HepG2 (cell line): ENCODE data around the gene GOLT1A. TPM values are rescaled to one million over a fixed set of nuclear protein-coding genes. Genes with fewer than 3 reads are reported as not detected.

Experiments used
- ATAC-seq: fragments of 200-7000 bp; cut with Tn5 transposase; 3 replicates; pipeline ENCODE4 v1.9.1; 2020; ENCODE audit warnings: mild to moderate bottlenecking, moderate library complexity
- BruUV-seq: library from RNA; stranded (reverse); fragments of 400-500 nt; replicated peaks from 2 replicates; lab custom pipeline; 2021; lab: Mats Ljungman, UMichigan
- CTCF ChIA-PET: fragments of 300-600 bp; formaldehyde crosslinking; extraction: SDS; loops from one replicate; lab custom pipeline; 2021; ENCODE audit warnings: low total read pairs, inconsistent platforms, low intra/inter-chr PET ratio; lab: Yijun Ruan, JAX
- POLR2A ChIA-PET: fragments of 350-600 bp; sonication (Branson Sonifier 250); formaldehyde crosslinking; loops from one replicate; lab custom pipeline; 2020; ENCODE audit warnings: antibody characterized with exemption, inconsistent platforms; lab: Yijun Ruan, JAX
- DNase-seq: peaks from one replicate; pipeline ENCODE4 v3.0.0-alpha.2; 2015; ENCODE audit warnings: low spot score
- FAIRE-seq: peaks from 3 replicates; lab custom pipeline; 2011; peaks lifted over from hg19 to GRCh38; lab: Jason Lieb, UNC
- H2AFZ ChIP-seq: one replicate; pipeline ENCODE4 v1.6.1; 2011; ENCODE audit warnings: low read length, inconsistent platforms
- H3K27ac ChIP-seq: fragments of 300-600 bp; 3 replicates; pipeline ENCODE4 v1.8.0; 2011; ENCODE audit warnings: mixed run types, mild to moderate bottlenecking, mixed read lengths, low read length, inconsistent platforms; ENCODE audit not compliant: insufficient read depth; ENCODE audit errors: extremely low read length
- H3K27me3 ChIP-seq, 2 experiments: fragments of 200-600 bp in 1 of 2; 2 replicates in 1 of 2; 3 replicates in 1 of 2; pipeline versions ENCODE4 v1.6.0 to v1.8.0; 2011; ENCODE audit warnings: low read length in 2 of 2, mild to moderate bottlenecking in 2 of 2, moderate library complexity in 2 of 2, inconsistent platforms in 1 of 2; ENCODE audit not compliant: insufficient read depth in 2 of 2, control insufficient read depth in 1 of 2
- H3K36me3 ChIP-seq, 2 experiments: fragments of 200-600 bp in 1 of 2; replicated peaks in 1 of 2; 2 replicates in 1 of 2; 3 replicates in 1 of 2; pipeline versions ENCODE4 v1.5.1 to v1.8.0; 2011; ENCODE audit warnings: low read length in 2 of 2, inconsistent platforms in 1 of 2; ENCODE audit not compliant: insufficient read depth in 2 of 2, control insufficient read depth in 1 of 2
- H3K4me1 ChIP-seq: 2 replicates; pipeline ENCODE4 v1.5.1; 2012; ENCODE audit warnings: low read length, inconsistent platforms; ENCODE audit not compliant: insufficient read depth
- H3K4me2 ChIP-seq: 2 replicates; pipeline ENCODE4 v1.6.0; 2011; ENCODE audit warnings: low read depth, low read length, inconsistent platforms
- H3K4me3 ChIP-seq, 3 experiments: fragments of 200-600 bp in 1 of 3; sonication (generic), shearing (Covaris generic) in 1 of 3; replicated peaks in 1 of 3; 2 replicates each; pipeline ENCODE4 v1.5.1; 2011 to 2016; ENCODE audit warnings: low read length in 3 of 3, inconsistent platforms in 2 of 3, low read depth in 2 of 3, mild to moderate bottlenecking in 2 of 3, control low read depth in 1 of 3, mixed read lengths in 1 of 3; ENCODE audit not compliant: insufficient read depth in 1 of 3
- H3K79me2 ChIP-seq: one replicate; pipeline ENCODE4 v1.6.1; 2011; ENCODE audit warnings: low read length, inconsistent platforms; ENCODE audit not compliant: insufficient read depth
- H3K9ac ChIP-seq: 2 replicates; pipeline ENCODE4 v1.6.0; 2011; ENCODE audit warnings: mild to moderate bottlenecking, low read depth, low read length, inconsistent platforms; ENCODE audit not compliant: insufficient read depth
- H3K9me3 ChIP-seq: 2 replicates; pipeline ENCODE4 v1.5.1; 2012; ENCODE audit warnings: mild to moderate bottlenecking, low read length
- H4K20me1 ChIP-seq: 2 replicates; pipeline ENCODE4 v1.6.0; 2011; ENCODE audit warnings: inconsistent platforms, mild to moderate bottlenecking, low read length, moderate library complexity; ENCODE audit not compliant: insufficient read depth
- AKNA ChIP-seq: sonication (generic); formaldehyde crosslinking; IDR thresholded peaks from 2 replicates; pipeline ENCODE4 v1.4.0; 2020; ENCODE audit warnings: missing genetic modification reagents, borderline replicate concordance
- BHLHE40 ChIP-seq: IDR thresholded peaks from 2 replicates; pipeline ENCODE4 v1.6.1; 2011; ENCODE audit warnings: low read length, improper control_type of control experiment
- GLMP ChIP-seq: sonication (generic); formaldehyde crosslinking; IDR thresholded peaks from 2 replicates; pipeline ENCODE4 v1.9.0; 2021; ENCODE audit warnings: missing genetic modification reagents, mild to moderate bottlenecking, borderline replicate concordance
- GTF3A ChIP-seq: sonication (generic); formaldehyde crosslinking; conservative IDR thresholded peaks from 2 replicates; pipeline ENCODE4 v1.4.0; 2020; ENCODE audit warnings: mild to moderate bottlenecking, missing genetic modification reagents
- HNF4A ChIP-seq: sonication (generic); formaldehyde crosslinking; IDR thresholded peaks from 2 replicates; pipeline ENCODE4 v1.4.0; 2020; ENCODE audit warnings: missing genetic modification reagents
- SAFB2 ChIP-seq: sonication (generic); formaldehyde crosslinking; IDR thresholded peaks from 2 replicates; pipeline ENCODE4 v1.5.1; 2020; ENCODE audit warnings: missing genetic modification reagents, low read depth, mild to moderate bottlenecking, borderline replicate concordance
- SIN3B ChIP-seq: fragments of 150-350 bp; IDR thresholded peaks from 2 replicates; pipeline ENCODE4 v1.6.1; 2014; ENCODE audit warnings: low read length
- TFDP2 ChIP-seq: sonication (generic); formaldehyde crosslinking; IDR thresholded peaks from 2 replicates; pipeline ENCODE4 v1.4.0; 2020; ENCODE audit warnings: missing genetic modification reagents
- ZFP1 ChIP-seq: IDR thresholded peaks from 2 replicates; pipeline ENCODE4 v1.6.1; 2016
- ZFP37 ChIP-seq: sonication (generic); formaldehyde crosslinking; IDR thresholded peaks from 2 replicates; pipeline ENCODE4 v1.4.0; 2020; ENCODE audit warnings: missing genetic modification reagents, borderline replicate concordance
- ZNF616 ChIP-seq: sonication (generic); formaldehyde crosslinking; IDR thresholded peaks from 2 replicates; pipeline ENCODE4 v1.5.0; 2020; ENCODE audit warnings: low read depth, mild to moderate bottlenecking, missing genetic modification reagents
- ZNF678 ChIP-seq: sonication (generic); formaldehyde crosslinking; IDR thresholded peaks from 2 replicates; pipeline ENCODE4 v1.4.0; 2020; ENCODE audit warnings: mild to moderate bottlenecking, missing genetic modification reagents
- ZNF691 ChIP-seq: sonication (generic); formaldehyde crosslinking; IDR thresholded peaks from 2 replicates; pipeline ENCODE4 v1.4.0; 2020; ENCODE audit warnings: missing genetic modification reagents, low read depth, mild to moderate bottlenecking, borderline replicate concordance
- ZNF768 ChIP-seq: sonication (generic); formaldehyde crosslinking; IDR thresholded peaks from 2 replicates; pipeline ENCODE4 v1.4.0; 2020; ENCODE audit warnings: missing genetic modification reagents
- WGBS: methylation state at CpG from one replicate; pipeline ENCODE4 v1.1.6; 2017; ENCODE audit warnings: low lambda C conversion rate; 5-methylcytosine and 5-hydroxymethylcytosine counted together
- in situ Hi-C: cut with HindIII; loops from 2 replicates; pipeline ENCODE4 v1.10.0; 2017; ENCODE audit warnings: low pct_unique_long_range_greater_than_20kb; ENCODE audit not compliant: extremely low pct_ligation_motif_present
- intact Hi-C: fragments of 100-400 bp; cut with micrococcal nuclease; formaldehyde crosslinking; loops from one replicate; pipeline ENCODE4 v1.10.0; 2022; ENCODE audit not compliant: unreplicated experiment
- polyA plus RNA-seq, 8 experiments: library from polyadenylated mRNA; depleted of rRNA in 3 of 8; stranded (reverse) in 7 of 8; unstranded in 1 of 8; fragments of >200 nt; fragmentation: Illumina TruSeq in 4 of 8; extraction: Trizol in 4 of 8; gene quantifications; 2 replicates each; pipeline versions ENCODE4 v1.2.1 to v1.2.3, GENCODE V29; 2011 to 2016; ENCODE audit warnings: low read depth in 4 of 8, missing spikeins in 1 of 8, mixed read lengths in 1 of 8; ENCODE audit not compliant: insufficient read depth in 1 of 8
- total RNA-seq, 5 experiments: library from RNA; depleted of rRNA; stranded (reverse); fragments of >200 nt; fragmentation: Illumina TruSeq; extraction: Trizol; gene quantifications; 2 replicates each; pipeline ENCODE4 v1.2.3, GENCODE V29; 2016; ENCODE audit warnings: low read depth in 1 of 5

The GOLT1A gene
- total and polyA plus RNA-seq, 2 of the 13 experiments (the other 11 are each of a cell fraction or from before 2014, with no cell fraction given): 25.8 to 28.0 TPM

DNA sequence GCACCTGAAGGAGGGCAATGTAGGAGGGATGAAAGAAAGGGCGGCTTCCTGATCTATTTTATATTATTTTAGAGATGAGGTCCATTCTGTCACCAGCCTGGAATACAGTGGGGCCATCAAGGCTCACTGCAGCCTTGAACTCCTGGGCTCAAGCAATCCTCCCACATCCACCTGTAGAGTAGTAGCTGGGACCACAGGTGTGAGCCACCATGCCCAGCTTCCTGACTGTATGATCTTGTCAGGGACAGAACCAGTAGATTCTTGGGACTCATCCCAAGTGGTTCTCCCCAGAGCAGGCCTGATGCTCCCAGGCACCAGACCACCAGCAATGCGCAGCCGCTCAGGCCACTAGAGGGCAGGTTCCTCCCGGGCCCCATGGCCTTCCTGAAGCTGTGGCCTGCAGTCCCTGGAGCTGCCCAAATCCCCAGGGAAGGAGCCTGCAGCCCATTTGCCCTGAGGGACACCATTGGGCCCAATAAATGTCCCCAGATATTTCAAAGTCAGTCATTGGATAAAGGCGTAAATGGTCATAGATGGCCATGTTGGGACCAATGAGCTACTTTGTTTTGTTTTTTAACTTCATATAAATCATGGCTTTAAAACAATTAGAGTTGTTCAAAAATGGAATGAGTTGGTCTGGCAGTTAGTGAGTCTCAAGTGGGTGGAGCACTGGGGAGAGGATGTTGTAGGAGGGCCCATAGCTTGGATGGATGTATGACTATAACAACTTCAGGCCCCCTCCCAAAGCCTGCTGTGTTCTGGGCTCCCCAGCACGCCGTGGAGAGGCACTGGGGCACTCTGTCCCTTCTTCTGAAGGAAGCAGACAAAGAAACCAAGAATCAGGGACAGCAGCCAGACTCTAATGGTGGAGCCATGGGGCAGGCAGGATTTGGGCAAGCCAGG, 44.7 kb upstream of the GOLT1A start (continued):
- TF ChIP-seq AKNA (CRISPR knock-in tag) (no peak), GLMP (no peak)

DNA sequence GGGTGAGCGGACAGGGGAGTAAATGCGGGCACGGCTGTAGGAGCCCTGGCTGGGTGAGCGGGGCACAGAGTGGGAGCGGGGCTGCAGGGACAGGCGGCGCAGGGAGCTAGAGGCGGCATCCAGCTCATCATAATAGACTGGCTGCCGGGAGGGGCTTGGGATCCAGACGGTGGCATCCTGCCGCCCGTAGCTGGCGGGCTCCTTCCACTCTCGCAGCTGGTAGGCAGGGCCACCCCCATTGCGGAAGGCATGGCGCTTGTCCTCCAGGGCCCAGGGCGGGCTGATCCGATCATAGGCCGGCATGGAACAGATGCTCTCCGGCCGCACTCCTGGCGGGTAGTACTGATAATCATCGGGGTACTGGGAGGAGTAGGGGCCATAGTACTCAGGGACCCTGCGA, 43.7 kb upstream of the GOLT1A start:
- in situ Hi-C loops: no loop called here
- Histone ChIP-seq H3K4me3 (no peak overlapping the region), H3K27ac (no peak overlapping the region), H3K27me3 (no peaks in the 10 kb centered on the region), H2AFZ (no peak overlapping the region), H3K4me2 (no peak overlapping the region), H3K9ac (no peak overlapping the region), H3K4me1 (peaks cover 40% of the 10 kb centered on the region), H4K20me1 (no peaks in the 10 kb centered on the region), H3K36me3 (peaks cover 16 to 25% of the 10 kb centered on the region in 2 experiments; a peak in 4 of 5 replicates), H3K79me2 (no peaks in the 10 kb centered on the region), H3K9me3 (no peaks in the 10 kb centered on the region)
- 99% methylated on average over 21 of the region's 24 CpGs for WGBS
- intact Hi-C loops: no loop called here
- CTCF ChIA-PET: interaction anchor here (2.2 kb wide), 1 partner anchor 106 kb away, joined by 25 read pairs; no protein-coding TSS in a partner anchor
- BruUV-seq: no TSS peak
- no peak for DNase-seq
- ATAC-seq: no peak
- FAIRE-seq: no peak
- POLR2A ChIA-PET: no interaction called here
- no peak for TF ChIP-seq ZNF616 (CRISPR knock-in tag)
- no peak for TF ChIP-seq ZNF678 (CRISPR knock-in tag)
- TF ChIP-seq ZNF691 (CRISPR knock-in tag): no peak
- TF ChIP-seq SIN3B: no peak
- no peak for TF ChIP-seq ZNF768 (CRISPR knock-in tag)
- TF ChIP-seq TFDP2 (CRISPR knock-in tag): no peak
- no peak for TF ChIP-seq SAFB2 (CRISPR knock-in tag)
- TF ChIP-seq GTF3A (CRISPR knock-in tag): no peak
- TF ChIP-seq HNF4A: no peak
- TF ChIP-seq BHLHE40: no peak
- no peak for TF ChIP-seq ZFP37 (CRISPR knock-in tag)
- TF ChIP-seq ZFP1 (CRISPR knock-in tag): no peak
